Activated CD4-positive, CD25-positive, alpha-beta regulatory T cell treated with anti-CD3 and anti-CD28 coated beads, Interleukin-2, amount 50 U/mL, for 16 hours (primary cell): ENCODE results near the gene ZNF471.

Experiments used
- DNase-seq: peaks from one replicate; pipeline ENCODE4 v3.0.0-alpha.2; 2020; ENCODE audit warnings: low read depth, low spot score

ZNF471 gene

GRCh38 chr19:56573914-56574313 is 66.3 kb downstream of the ZNF471 start:
- no peak for DNase-seq

DNA sequence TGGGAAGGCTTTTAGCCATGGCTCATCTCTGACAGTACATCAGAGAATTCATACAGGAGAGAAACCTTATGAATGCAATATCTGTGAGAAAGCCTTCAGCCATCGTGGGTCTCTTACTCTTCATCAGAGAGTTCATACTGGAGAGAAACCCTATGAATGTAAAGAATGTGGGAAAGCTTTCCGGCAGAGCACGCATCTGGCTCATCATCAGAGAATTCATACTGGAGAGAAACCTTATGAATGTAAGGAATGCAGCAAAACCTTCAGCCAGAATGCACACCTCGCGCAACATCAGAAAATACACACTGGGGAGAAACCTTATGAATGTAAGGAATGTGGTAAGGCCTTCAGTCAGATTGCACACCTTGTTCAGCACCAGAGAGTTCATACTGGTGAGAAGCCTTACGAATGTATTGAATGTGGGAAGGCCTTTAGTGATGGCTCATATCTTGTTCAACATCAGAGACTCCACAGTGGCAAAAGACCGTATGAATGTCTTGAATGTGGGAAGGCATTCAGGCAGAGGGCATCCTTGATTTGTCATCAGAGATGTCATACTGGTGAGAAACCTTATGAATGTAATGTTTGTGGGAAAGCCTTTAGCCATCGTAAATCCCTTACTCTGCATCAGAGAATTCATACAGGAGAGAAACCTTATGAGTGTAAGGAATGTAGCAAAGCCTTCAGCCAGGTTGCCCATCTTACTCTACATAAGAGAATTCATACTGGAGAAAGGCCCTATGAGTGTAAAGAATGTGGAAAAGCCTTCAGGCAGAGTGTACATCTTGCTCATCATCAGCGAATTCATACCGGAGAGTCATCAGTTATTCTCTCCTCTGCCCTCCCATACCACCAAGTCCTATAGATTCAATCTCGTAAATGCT is 70.3 kb downstream of the ZNF471 start:
- DNase-seq, result no peak
